ENCODE results near the gene SYT6. TPM values are rescaled to one million over a fixed set of nuclear protein-coding genes. Genes with fewer than 3 reads are reported as not detected.

SYT6 gene
- total and polyA plus RNA-seq, 2 of the 13 experiments (the other 11 are each of a cell fraction or from before 2014, with no cell fraction given) = not detected

DNA sequence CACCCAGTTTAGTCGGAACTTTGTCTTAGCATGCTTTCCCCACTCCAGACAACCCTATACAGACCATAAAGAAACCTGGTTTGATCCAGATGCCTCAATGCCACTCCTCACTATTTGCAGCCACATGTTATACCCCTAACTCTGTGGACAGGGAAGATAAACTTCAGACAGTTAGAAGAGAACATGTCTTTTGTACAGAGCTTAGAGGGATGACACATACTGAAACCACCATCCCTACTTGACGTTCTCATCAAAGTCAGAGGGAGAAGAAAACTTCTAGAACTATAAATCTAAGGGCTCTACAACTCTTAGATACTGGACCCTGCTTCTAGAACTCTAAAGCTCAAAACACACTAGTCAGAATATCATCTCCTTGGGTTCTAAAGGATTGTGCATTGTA lies 3.7 kb downstream of the SYT6 start:
- in situ Hi-C loops (cut with HindIII; ENCODE audit: extremely low pct_ligation_motif_present, low pct_unique_long_range_greater_than_20kb) = no loop called here
- 0% methylated on average over 2 of the region's 2 CpGs for WGBS (ENCODE audit: low lambda C conversion rate)
- POLR2A ChIA-PET = no interaction called here

More for the DNA sequence above, 3.7 kb downstream of the SYT6 start:
- ATAC-seq = no peak
- Histone ChIP-seq H3K4me2 (ENCODE audit: low read depth, low read length) (no peak overlapping the region), H3K4me3 (replicated peaks in 1 of 3; ENCODE audit: insufficient read depth in 1 of 3, low read depth in 2 of 3, low read length in 3 of 3) (no peak overlapping the region), H3K79me2 (ENCODE audit: insufficient read depth, low read length) (no peaks in the 10 kb centered on the region), H3K9me3 (ENCODE audit: low read length) (no peaks in the 10 kb centered on the region), H3K27ac (ENCODE audit: extremely low read length, insufficient read depth, low read length) (no peak overlapping the region), H4K20me1 (ENCODE audit: insufficient read depth, low read length) (no peaks in the 10 kb centered on the region), H3K27me3 (ENCODE audit: control insufficient read depth in 1 of 2, insufficient read depth in 2 of 2, low read length in 2 of 2) (peaks cover 2 to 46% of the 10 kb centered on the region in 2 experiments; a peak in 4 of 5 replicates), H2AFZ (ENCODE audit: low read length) (no peak overlapping the region), H3K4me1 (ENCODE audit: insufficient read depth, low read length) (no peaks in the 10 kb centered on the region), H3K9ac (ENCODE audit: insufficient read depth, low read depth, low read length) (no peak overlapping the region), H3K36me3 (replicated peaks in 1 of 2; ENCODE audit: control insufficient read depth in 1 of 2, insufficient read depth in 2 of 2, low read length in 2 of 2) (no peaks in the 10 kb centered on the region)
- CTCF ChIA-PET (ENCODE audit: low intra/inter-chr PET ratio, low total read pairs) = no interaction called here
- TF ChIP-seq TBL1XR1 (IDR thresholded peaks at IDR 0.05; ENCODE audit: borderline replicate concordance, low read length, partially characterized antibody) = no peak
- TF ChIP-seq RBFOX2 (IDR thresholded peaks at IDR 0.05; ENCODE audit: low read depth, low read length) = no peak
- TF ChIP-seq WIZ (CRISPR knock-in tag; IDR thresholded peaks at IDR 0.05) = no peak
- TF ChIP-seq, protein P1, sequence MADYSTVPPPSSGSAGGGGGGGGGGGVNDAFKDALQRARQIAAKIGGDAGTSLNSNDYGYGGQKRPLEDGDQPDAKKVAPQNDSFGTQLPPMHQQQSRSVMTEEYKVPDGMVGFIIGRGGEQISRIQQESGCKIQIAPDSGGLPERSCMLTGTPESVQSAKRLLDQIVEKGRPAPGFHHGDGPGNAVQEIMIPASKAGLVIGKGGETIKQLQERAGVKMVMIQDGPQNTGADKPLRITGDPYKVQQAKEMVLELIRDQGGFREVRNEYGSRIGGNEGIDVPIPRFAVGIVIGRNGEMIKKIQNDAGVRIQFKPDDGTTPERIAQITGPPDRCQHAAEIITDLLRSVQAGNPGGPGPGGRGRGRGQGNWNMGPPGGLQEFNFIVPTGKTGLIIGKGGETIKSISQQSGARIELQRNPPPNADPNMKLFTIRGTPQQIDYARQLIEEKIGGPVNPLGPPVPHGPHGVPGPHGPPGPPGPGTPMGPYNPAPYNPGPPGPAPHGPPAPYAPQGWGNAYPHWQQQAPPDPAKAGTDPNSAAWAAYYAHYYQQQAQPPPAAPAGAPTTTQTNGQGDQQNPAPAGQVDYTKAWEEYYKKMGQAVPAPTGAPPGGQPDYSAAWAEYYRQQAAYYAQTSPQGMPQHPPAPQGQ (CRISPR knock-in tag; IDR thresholded peaks at IDR 0.05; ENCODE audit: borderline replicate concordance) = no peak
- TF ChIP-seq, protein P2, sequence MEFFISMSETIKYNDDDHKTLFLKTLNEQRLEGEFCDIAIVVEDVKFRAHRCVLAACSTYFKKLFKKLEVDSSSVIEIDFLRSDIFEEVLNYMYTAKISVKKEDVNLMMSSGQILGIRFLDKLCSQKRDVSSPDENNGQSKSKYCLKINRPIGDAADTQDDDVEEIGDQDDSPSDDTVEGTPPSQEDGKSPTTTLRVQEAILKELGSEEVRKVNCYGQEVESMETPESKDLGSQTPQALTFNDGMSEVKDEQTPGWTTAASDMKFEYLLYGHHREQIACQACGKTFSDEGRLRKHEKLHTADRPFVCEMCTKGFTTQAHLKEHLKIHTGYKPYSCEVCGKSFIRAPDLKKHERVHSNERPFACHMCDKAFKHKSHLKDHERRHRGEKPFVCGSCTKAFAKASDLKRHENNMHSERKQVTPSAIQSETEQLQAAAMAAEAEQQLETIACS (CRISPR knock-in tag; IDR thresholded peaks at IDR 0.05) = no peak
- no peak for TF ChIP-seq ZFP36 (IDR thresholded peaks at IDR 0.05; ENCODE audit: borderline replicate concordance, low read depth, low read length, partially characterized antibody)
- no peak for TF ChIP-seq DPF2 (CRISPR knock-in tag; IDR thresholded peaks at IDR 0.05; ENCODE audit: borderline replicate concordance, low read depth)
- no peak for TF ChIP-seq ZBTB7B (CRISPR knock-in tag; IDR thresholded peaks at IDR 0.05)
- no peak for TF ChIP-seq MYNN (CRISPR knock-in tag; IDR thresholded peaks at IDR 0.05; ENCODE audit: low read depth)
- TF ChIP-seq, protein P3, sequence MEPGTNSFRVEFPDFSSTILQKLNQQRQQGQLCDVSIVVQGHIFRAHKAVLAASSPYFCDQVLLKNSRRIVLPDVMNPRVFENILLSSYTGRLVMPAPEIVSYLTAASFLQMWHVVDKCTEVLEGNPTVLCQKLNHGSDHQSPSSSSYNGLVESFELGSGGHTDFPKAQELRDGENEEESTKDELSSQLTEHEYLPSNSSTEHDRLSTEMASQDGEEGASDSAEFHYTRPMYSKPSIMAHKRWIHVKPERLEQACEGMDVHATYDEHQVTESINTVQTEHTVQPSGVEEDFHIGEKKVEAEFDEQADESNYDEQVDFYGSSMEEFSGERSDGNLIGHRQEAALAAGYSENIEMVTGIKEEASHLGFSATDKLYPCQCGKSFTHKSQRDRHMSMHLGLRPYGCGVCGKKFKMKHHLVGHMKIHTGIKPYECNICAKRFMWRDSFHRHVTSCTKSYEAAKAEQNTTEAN (CRISPR knock-in tag; conservative IDR thresholded peaks at IDR 0.05) = no peak
- no peak for TF ChIP-seq ZNF619 (CRISPR knock-in tag; IDR thresholded peaks at IDR 0.05)
- TF ChIP-seq, protein P4, sequence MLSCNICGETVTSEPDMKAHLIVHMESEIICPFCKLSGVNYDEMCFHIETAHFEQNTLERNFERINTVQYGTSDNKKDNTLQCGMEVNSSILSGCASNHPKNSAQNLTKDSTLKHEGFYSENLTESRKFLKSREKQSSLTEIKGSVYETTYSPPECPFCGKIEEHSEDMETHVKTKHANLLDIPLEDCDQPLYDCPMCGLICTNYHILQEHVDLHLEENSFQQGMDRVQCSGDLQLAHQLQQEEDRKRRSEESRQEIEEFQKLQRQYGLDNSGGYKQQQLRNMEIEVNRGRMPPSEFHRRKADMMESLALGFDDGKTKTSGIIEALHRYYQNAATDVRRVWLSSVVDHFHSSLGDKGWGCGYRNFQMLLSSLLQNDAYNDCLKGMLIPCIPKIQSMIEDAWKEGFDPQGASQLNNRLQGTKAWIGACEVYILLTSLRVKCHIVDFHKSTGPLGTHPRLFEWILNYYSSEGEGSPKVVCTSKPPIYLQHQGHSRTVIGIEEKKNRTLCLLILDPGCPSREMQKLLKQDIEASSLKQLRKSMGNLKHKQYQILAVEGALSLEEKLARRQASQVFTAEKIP (CRISPR knock-in tag; IDR thresholded peaks at IDR 0.05; ENCODE audit: borderline replicate concordance) = no peak
- TF ChIP-seq KLF6 (CRISPR knock-in tag; IDR thresholded peaks at IDR 0.05) = no peak
- TF ChIP-seq THYN1 (CRISPR knock-in tag; IDR thresholded peaks at IDR 0.05; ENCODE audit: borderline replicate concordance, low read depth) = no peak
- TF ChIP-seq ZNF660 (CRISPR knock-in tag; IDR thresholded peaks at IDR 0.05; ENCODE audit: borderline replicate concordance, low read depth) = no peak
- no peak for TF ChIP-seq ZBTB3 (CRISPR knock-in tag; IDR thresholded peaks at IDR 0.05; ENCODE audit: borderline replicate concordance, low read depth)
- no peak for TF ChIP-seq TBP (CRISPR knock-in tag; IDR thresholded peaks at IDR 0.05)
- TF ChIP-seq NFIC (IDR thresholded peaks at IDR 0.05; ENCODE audit: low read length) = no peak
- TF ChIP-seq RBM39 (IDR thresholded peaks at IDR 0.05; ENCODE audit: low read depth, low read length, poor library complexity, severe bottlenecking) = no peak
- DNase-seq (ENCODE audit: low spot score) = no peak
- intact Hi-C loops (cut with micrococcal nuclease; ENCODE audit: unreplicated experiment) = no loop called here
- FAIRE-seq = no peak
- BruUV-seq (replicated peaks) = no TSS peak

All from HepG2 (cell line).